Measurements from ENCODE around the gene PCDHB12.
"Not testable (repeated sequence)": the region's sequence is repeated elsewhere in the genome, so short reads cannot be mapped to it uniquely, and the experiment has no call there.

PCDHB12 gene

GRCh38 chr5:141241496-141241895, 33.0 kb downstream of the PCDHB12 start:
- H3K4me3 ChIP-seq (ENCODE audit: low read depth in 1 of 2, low read length in 2 of 2) = peak overlapping the region in 1 of 2 donors; percentile 54
- H3K27ac ChIP-seq (ENCODE audit: low read length) = no peak overlapping the region
- peaks cover 61 to 91% of the 10 kb centered on the region in 2 donors for H3K9me3 ChIP-seq (ENCODE audit: control insufficient read depth in 1 of 2, low read length in 2 of 2)
- peaks cover 0 to 10% of the 10 kb centered on the region in 2 donors for H3K36me3 ChIP-seq (ENCODE audit: control insufficient read depth in 1 of 2, insufficient read depth in 2 of 2, low read length in 2 of 2)
- no peaks in the 10 kb centered on the region for H3K27me3 ChIP-seq (ENCODE audit: low read depth, low read length)
- H3K4me1 ChIP-seq (ENCODE audit: control insufficient read depth in 1 of 2, insufficient read depth in 2 of 2, low read length in 2 of 2) = no peaks in the 10 kb centered on the region

GRCh38 chr5:141245250-141245717, 36.8 kb downstream of the PCDHB12 start, which contains the start of gene PCDHB15:
Gene PCDHB15, plus strand, starts transcription at chr5:141245395. Its CDS starts 184 bp downstream, at chr5:141245579.
- H3K27me3 ChIP-seq (ENCODE audit: low read depth, low read length) = no peaks in the 10 kb centered on the region
- peaks cover 59 to 93% of the 10 kb centered on the region in 2 donors for H3K9me3 ChIP-seq (ENCODE audit: control insufficient read depth in 1 of 2, low read length in 2 of 2)
- no peak within 1 kb of the TSS for H3K27ac ChIP-seq (ENCODE audit: low read length)
- H3K4me1 ChIP-seq (ENCODE audit: control insufficient read depth in 1 of 2, insufficient read depth in 2 of 2, low read length in 2 of 2) = no peaks in the 10 kb centered on the region
- H3K36me3 ChIP-seq (ENCODE audit: control insufficient read depth in 1 of 2, insufficient read depth in 2 of 2, low read length in 2 of 2) = peaks cover 0 to 27% of the 10 kb centered on the region in 2 donors
- peak within 1 kb of the TSS; percentile 31 to 69 for H3K4me3 ChIP-seq (ENCODE audit: low read depth in 1 of 2, low read length in 2 of 2)

DNA sequence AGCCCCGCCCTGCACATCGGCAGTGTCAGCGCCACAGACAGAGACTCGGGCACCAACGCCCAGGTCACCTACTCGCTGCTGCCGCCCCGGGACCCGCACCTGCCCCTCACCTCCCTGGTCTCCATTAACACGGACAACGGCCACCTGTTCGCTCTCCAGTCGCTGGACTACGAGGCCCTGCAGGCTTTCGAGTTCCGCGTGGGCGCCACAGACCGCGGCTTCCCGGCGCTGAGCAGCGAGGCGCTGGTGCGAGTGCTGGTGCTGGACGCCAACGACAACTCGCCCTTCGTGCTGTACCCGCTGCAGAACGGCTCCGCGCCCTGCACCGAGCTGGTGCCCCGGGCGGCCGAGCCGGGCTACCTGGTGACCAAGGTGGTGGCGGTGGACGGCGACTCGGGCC, 38.5 kb downstream of the PCDHB12 start:
- H3K27me3 ChIP-seq (ENCODE audit: low read depth, low read length); H3K4me1 ChIP-seq (ENCODE audit: control insufficient read depth in 1 of 2, insufficient read depth in 2 of 2, low read length in 2 of 2); H3K27ac ChIP-seq (ENCODE audit: low read length): not testable (repeated sequence)
- peaks cover 71 to 93% of the 10 kb centered on the region in 2 donors for H3K9me3 ChIP-seq (ENCODE audit: control insufficient read depth in 1 of 2, low read length in 2 of 2)
- peak overlapping the region in 1 of 2 donors; percentile 69 for H3K4me3 ChIP-seq (ENCODE audit: low read depth in 1 of 2, low read length in 2 of 2)
- H3K36me3 ChIP-seq (ENCODE audit: control insufficient read depth in 1 of 2, insufficient read depth in 2 of 2, low read length in 2 of 2) = peaks cover 0 to 28% of the 10 kb centered on the region in 2 donors

GRCh38 chr5:141247434-141247833, 38.9 kb downstream of the PCDHB12 start:
- H3K4me1 ChIP-seq (ENCODE audit: control insufficient read depth in 1 of 2, insufficient read depth in 2 of 2, low read length in 2 of 2); H3K27me3 ChIP-seq (ENCODE audit: low read depth, low read length); H3K27ac ChIP-seq (ENCODE audit: low read length): not testable (repeated sequence)
- Histone ChIP-seq H3K36me3 (ENCODE audit: control insufficient read depth in 1 of 2, insufficient read depth in 2 of 2, low read length in 2 of 2) (peaks cover 0 to 28% of the 10 kb centered on the region in 2 donors), H3K9me3 (ENCODE audit: control insufficient read depth in 1 of 2, low read length in 2 of 2) (peaks cover 70 to 93% of the 10 kb centered on the region in 2 donors), H3K4me3 (ENCODE audit: low read depth in 1 of 2, low read length in 2 of 2) (peak overlapping the region in 1 of 2 donors; percentile 59)

DNA sequence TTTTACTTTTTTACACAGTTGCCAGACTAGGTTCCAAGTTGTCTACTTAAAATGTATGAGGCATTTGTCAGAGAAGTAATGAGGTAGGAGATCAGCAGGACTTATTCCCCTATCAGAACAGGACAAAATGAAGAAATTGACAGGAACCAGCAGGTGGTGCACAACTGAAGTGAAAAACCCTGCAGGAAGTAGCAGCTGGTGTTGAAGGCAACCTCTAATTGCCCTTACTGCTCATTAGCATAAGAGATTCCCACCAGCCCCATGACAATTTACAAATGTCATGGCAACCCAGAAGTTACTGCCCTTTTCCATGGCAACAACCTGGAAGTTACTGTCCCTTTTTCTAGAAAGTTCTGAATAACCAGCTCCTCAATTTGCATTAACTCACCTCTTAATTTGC, 42.1 kb downstream of the PCDHB12 start:
- Histone ChIP-seq H3K36me3 (ENCODE audit: control insufficient read depth in 1 of 2, insufficient read depth in 2 of 2, low read length in 2 of 2) (peaks cover 0 to 21% of the 10 kb centered on the region in 2 donors), H3K27me3 (ENCODE audit: low read depth, low read length) (no peaks in the 10 kb centered on the region), H3K9me3 (ENCODE audit: control insufficient read depth in 1 of 2, low read length in 2 of 2) (peaks cover 70 to 93% of the 10 kb centered on the region in 2 donors), H3K4me3 (ENCODE audit: low read depth in 1 of 2, low read length in 2 of 2) (peak overlapping the region in 1 of 2 donors; percentile 49), H3K27ac (ENCODE audit: low read length) (no peak overlapping the region), H3K4me1 (ENCODE audit: control insufficient read depth in 1 of 2, insufficient read depth in 2 of 2, low read length in 2 of 2) (no peaks in the 10 kb centered on the region)

DNA sequence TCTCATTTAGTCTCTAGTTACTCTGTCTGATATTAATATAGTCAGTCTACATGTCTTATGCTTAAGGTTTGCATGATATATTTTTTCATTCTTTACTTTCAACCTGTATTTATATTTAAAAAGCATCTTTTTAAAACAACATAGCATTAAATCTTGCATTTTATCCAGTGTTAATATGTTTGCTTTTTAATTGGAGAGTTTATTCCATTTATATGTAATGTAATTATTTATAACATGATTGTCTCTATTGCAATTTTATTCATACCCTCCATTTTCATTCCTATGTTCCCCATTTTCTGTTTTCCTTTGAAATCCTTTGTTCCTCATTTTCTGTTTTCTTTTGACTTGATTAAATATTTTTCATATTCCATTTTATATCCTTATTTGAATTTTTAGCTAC, 49.9 kb downstream of the PCDHB12 start:
- no peaks in the 10 kb centered on the region for H3K27me3 ChIP-seq (ENCODE audit: low read depth, low read length)
- H3K36me3 ChIP-seq (ENCODE audit: control insufficient read depth in 1 of 2, insufficient read depth in 2 of 2, low read length in 2 of 2) = peaks cover 0 to 13% of the 10 kb centered on the region in 2 donors
- H3K4me3 ChIP-seq (ENCODE audit: low read depth in 1 of 2, low read length in 2 of 2) = peak overlapping the region in 1 of 2 donors; percentile 52
- H3K9me3 ChIP-seq (ENCODE audit: control insufficient read depth in 1 of 2, low read length in 2 of 2) = peaks cover 65 to 90% of the 10 kb centered on the region in 2 donors
- H3K27ac ChIP-seq (ENCODE audit: low read length) = no peak overlapping the region
- H3K4me1 ChIP-seq (ENCODE audit: control insufficient read depth in 1 of 2, insufficient read depth in 2 of 2, low read length in 2 of 2) = no peaks in the 10 kb centered on the region

GRCh38 chr5:141258948-141259347, 50.4 kb downstream of the PCDHB12 start:
- Histone ChIP-seq H3K27ac (ENCODE audit: low read length) (no peak overlapping the region), H3K4me3 (ENCODE audit: low read depth in 1 of 2, low read length in 2 of 2) (peak overlapping the region in 1 of 2 donors; percentile 52), H3K4me1 (ENCODE audit: control insufficient read depth in 1 of 2, insufficient read depth in 2 of 2, low read length in 2 of 2) (no peaks in the 10 kb centered on the region), H3K27me3 (ENCODE audit: low read depth, low read length) (no peaks in the 10 kb centered on the region), H3K36me3 (ENCODE audit: control insufficient read depth in 1 of 2, insufficient read depth in 2 of 2, low read length in 2 of 2) (peaks cover 0 to 13% of the 10 kb centered on the region in 2 donors), H3K9me3 (ENCODE audit: control insufficient read depth in 1 of 2, low read length in 2 of 2) (peaks cover 60 to 90% of the 10 kb centered on the region in 2 donors)

GRCh38 chr5:141260458-141261237, 52.1 kb downstream of the PCDHB12 start:
- peaks cover 0 to 13% of the 10 kb centered on the region in 2 donors for H3K36me3 ChIP-seq (ENCODE audit: control insufficient read depth in 1 of 2, insufficient read depth in 2 of 2, low read length in 2 of 2)
- peak overlapping the region; percentile 13 to 52 for H3K4me3 ChIP-seq (ENCODE audit: low read depth in 1 of 2, low read length in 2 of 2)
- H3K9me3 ChIP-seq (ENCODE audit: control insufficient read depth in 1 of 2, low read length in 2 of 2) = peaks cover 63 to 89% of the 10 kb centered on the region in 2 donors
- H3K4me1 ChIP-seq (ENCODE audit: control insufficient read depth in 1 of 2, insufficient read depth in 2 of 2, low read length in 2 of 2) = no peaks in the 10 kb centered on the region
- no peak overlapping the region for H3K27ac ChIP-seq (ENCODE audit: low read length)
- H3K27me3 ChIP-seq (ENCODE audit: low read depth, low read length) = no peaks in the 10 kb centered on the region

DNA sequence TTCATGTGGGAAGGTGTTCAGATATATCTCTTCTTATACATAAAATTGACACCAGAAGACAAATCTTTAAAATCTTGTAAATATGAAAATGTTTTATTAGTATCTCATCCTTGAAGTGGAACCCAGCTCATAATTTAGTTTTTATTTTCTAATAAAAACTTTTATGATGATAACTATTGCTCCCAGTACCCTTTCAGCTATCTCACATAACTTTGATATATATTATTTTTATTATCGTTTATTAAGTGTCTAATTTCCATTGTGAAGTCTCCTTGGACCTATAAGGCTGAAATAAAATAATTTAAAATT, 52.7 kb downstream of the PCDHB12 start:
- H3K4me1 ChIP-seq (ENCODE audit: control insufficient read depth in 1 of 2, insufficient read depth in 2 of 2, low read length in 2 of 2) = no peaks in the 10 kb centered on the region
- peaks cover 0 to 13% of the 10 kb centered on the region in 2 donors for H3K36me3 ChIP-seq (ENCODE audit: control insufficient read depth in 1 of 2, insufficient read depth in 2 of 2, low read length in 2 of 2)
- peak overlapping the region in 1 of 2 donors; percentile 55 for H3K4me3 ChIP-seq (ENCODE audit: low read depth in 1 of 2, low read length in 2 of 2)
- H3K9me3 ChIP-seq (ENCODE audit: control insufficient read depth in 1 of 2, low read length in 2 of 2) = peaks cover 62 to 89% of the 10 kb centered on the region in 2 donors
- no peak overlapping the region for H3K27ac ChIP-seq (ENCODE audit: low read length)
- no peaks in the 10 kb centered on the region for H3K27me3 ChIP-seq (ENCODE audit: low read depth, low read length)
